Mesenchymal stem cell (in vitro differentiated cells and primary cell): ENCODE results near the gene HBS1L.

Source experiments
- DNase-seq: peaks from one replicate; pipeline ENCODE4 v3.0.0-alpha.2; 2013
- H2AFZ ChIP-seq: one replicate; pipeline ENCODE4 v1.6.1; 2013; ENCODE audit warnings: low read depth, mild to moderate bottlenecking, control low read depth, inconsistent platforms, low read length, moderate library complexity
- H2AK5ac ChIP-seq: 2 replicates; pipeline ENCODE4 v1.6.1; 2013; ENCODE audit warnings: low read length, moderate library complexity, mild to moderate bottlenecking, inconsistent platforms; ENCODE audit not compliant: severe bottlenecking
- H2BK120ac ChIP-seq: one replicate; pipeline ENCODE4 v1.6.1; 2013; ENCODE audit warnings: low read depth, mild to moderate bottlenecking, inconsistent platforms, low read length, moderate library complexity
- H2BK12ac ChIP-seq, 2 experiments: one replicate each; pipeline ENCODE4 v1.6.1; 2013; ENCODE audit warnings: inconsistent platforms in 2 of 2, low read length in 2 of 2, mild to moderate bottlenecking in 2 of 2, moderate library complexity in 2 of 2, control low read depth in 1 of 2
- H2BK15ac ChIP-seq: one replicate; pipeline ENCODE4 v1.6.1; 2013; ENCODE audit warnings: mild to moderate bottlenecking, low read depth, inconsistent platforms; ENCODE audit not compliant: poor library complexity, severe bottlenecking
- H2BK5ac ChIP-seq: 2 replicates; pipeline ENCODE4 v1.6.1; 2013; ENCODE audit warnings: low read depth, mild to moderate bottlenecking, low read length, control low read depth, inconsistent platforms; ENCODE audit not compliant: poor library complexity, severe bottlenecking
- H3K14ac ChIP-seq, 2 experiments: one replicate each; pipeline ENCODE4 v1.6.1; 2013; ENCODE audit warnings: inconsistent platforms in 2 of 2, low read length in 2 of 2, control low read depth in 1 of 2, mild to moderate bottlenecking in 1 of 2, moderate library complexity in 1 of 2
- H3K18ac ChIP-seq, 2 experiments: one replicate each; pipeline ENCODE4 v1.6.1; 2013; ENCODE audit warnings: inconsistent platforms in 2 of 2, low read length in 2 of 2, control low read depth in 1 of 2, low read depth in 1 of 2, mild to moderate bottlenecking in 1 of 2
- H3K23ac ChIP-seq, 2 experiments: one replicate each; pipeline ENCODE4 v1.6.1; 2013; ENCODE audit warnings: inconsistent platforms in 2 of 2, low read length in 2 of 2, mild to moderate bottlenecking in 2 of 2, moderate library complexity in 2 of 2, control low read depth in 1 of 2
- H3K27ac ChIP-seq: 2 replicates; pipeline ENCODE4 v1.5.1; 2013; ENCODE audit warnings: mild to moderate bottlenecking, moderate library complexity, low read length, control low read depth, inconsistent platforms; ENCODE audit not compliant: poor library complexity, severe bottlenecking
- H3K27me3 ChIP-seq, 2 experiments: 2 replicates each; pipeline versions ENCODE4 v1.6.1 to v1.7.0; 2013; ENCODE audit warnings: low read length in 2 of 2, mild to moderate bottlenecking in 2 of 2, moderate library complexity in 2 of 2, control low read depth in 1 of 2, inconsistent platforms in 1 of 2; ENCODE audit not compliant: control insufficient read depth in 1 of 2, insufficient read depth in 1 of 2
- H3K36me3 ChIP-seq, 2 experiments: 2 replicates each; pipeline versions ENCODE4 v1.6.1 to v1.7.0; 2013; ENCODE audit warnings: low read length in 2 of 2, control low read depth in 1 of 2, inconsistent platforms in 1 of 2, low read depth in 1 of 2, mild to moderate bottlenecking in 1 of 2; ENCODE audit not compliant: insufficient read depth in 2 of 2, control insufficient read depth in 1 of 2
- H3K4ac ChIP-seq, 2 experiments: one replicate each; pipeline ENCODE4 v1.6.1; 2013; ENCODE audit warnings: inconsistent platforms in 2 of 2, low read length in 2 of 2, mild to moderate bottlenecking in 2 of 2, moderate library complexity in 2 of 2, control low read depth in 1 of 2, low read depth in 1 of 2
- H3K4me1 ChIP-seq: 2 replicates; pipeline ENCODE4 v1.6.1; 2013; ENCODE audit warnings: low read depth, low read length, control low read depth; ENCODE audit not compliant: control insufficient read depth, insufficient read depth
- H3K4me2 ChIP-seq: 2 replicates; pipeline ENCODE4 v1.6.1; 2013; ENCODE audit warnings: low read length, mild to moderate bottlenecking, inconsistent platforms; ENCODE audit not compliant: poor library complexity, severe bottlenecking
- H3K4me3 ChIP-seq, 2 experiments: 2 replicates each; pipeline versions ENCODE4 v1.5.1 to v1.7.0; 2013; ENCODE audit warnings: low read length in 2 of 2, mild to moderate bottlenecking in 2 of 2, control low read depth in 1 of 2, low read depth in 1 of 2; ENCODE audit not compliant: insufficient read depth in 1 of 2
- H3K79me1 ChIP-seq: replicated peaks from 2 replicates; pipeline ENCODE4 v1.6.1; 2013; ENCODE audit warnings: mild to moderate bottlenecking, control low read depth, low read length, inconsistent platforms; ENCODE audit not compliant: poor library complexity, severe bottlenecking
- H3K9ac ChIP-seq: 2 replicates; pipeline ENCODE4 v1.7.0; 2013; ENCODE audit warnings: mild to moderate bottlenecking, low read length, moderate library complexity
- H3K9me3 ChIP-seq: 2 replicates; pipeline ENCODE4 v1.7.0; 2013; ENCODE audit warnings: mild to moderate bottlenecking, low read length; ENCODE audit not compliant: control insufficient read depth
- H4K8ac ChIP-seq: one replicate; pipeline ENCODE4 v1.6.1; 2013; ENCODE audit warnings: inconsistent platforms, mild to moderate bottlenecking, low read length, moderate library complexity
- H4K91ac ChIP-seq: one replicate; pipeline ENCODE4 v1.6.1; 2013; ENCODE audit warnings: mild to moderate bottlenecking, low read length, inconsistent platforms
- WGBS: methylation state at CpG from one replicate; pipeline ENCODE4 v1.1.7; 2013; ENCODE audit warnings: mixed read lengths; 5-methylcytosine and 5-hydroxymethylcytosine counted together

Gene HBS1L

GRCh38 chr6:135092724-135093123 is 38.1 kb upstream of the HBS1L start:
- H4K91ac ChIP-seq: no peak overlapping the region
- no peaks in the 10 kb centered on the region for H3K79me1 ChIP-seq
- no peak overlapping the region for H3K4me3 ChIP-seq
- H2BK12ac ChIP-seq: no peak overlapping the region
- no peak overlapping the region for H3K18ac ChIP-seq
- no peak overlapping the region for H3K23ac ChIP-seq
- no peak for DNase-seq
- H2AK5ac ChIP-seq: no peak overlapping the region
- no peaks in the 10 kb centered on the region for H3K27me3 ChIP-seq
- H3K36me3 ChIP-seq: no peaks in the 10 kb centered on the region
- H3K14ac ChIP-seq: no peak overlapping the region
- H2BK120ac ChIP-seq: no peak overlapping the region
- no peak overlapping the region for H3K4me2 ChIP-seq
- H3K9ac ChIP-seq: no peak overlapping the region
- H2BK5ac ChIP-seq: no peak overlapping the region
- no peak overlapping the region for H2BK15ac ChIP-seq
- 94% methylated on average over 3 of the region's 3 CpGs for WGBS
- H3K4ac ChIP-seq: no peak overlapping the region
- H3K4me1 ChIP-seq: no peaks in the 10 kb centered on the region
- H2AFZ ChIP-seq: no peak overlapping the region
- H3K27ac ChIP-seq: no peak overlapping the region
- H4K8ac ChIP-seq: no peak overlapping the region
- no peaks in the 10 kb centered on the region for H3K9me3 ChIP-seq

GRCh38 chr6:135090819-135091218 is 36.2 kb upstream of the HBS1L start:
- Histone ChIP-seq H3K4ac (no peak overlapping the region), H3K9me3 (no peaks in the 10 kb centered on the region), H2BK5ac (no peak overlapping the region), H3K27me3 (no peaks in the 10 kb centered on the region), H4K8ac (no peak overlapping the region), H2BK120ac (no peak overlapping the region), H3K4me1 (no peaks in the 10 kb centered on the region), H3K23ac (no peak overlapping the region), H2BK12ac (no peak overlapping the region), H2BK15ac (no peak overlapping the region), H3K79me1 (no peaks in the 10 kb centered on the region), H3K18ac (no peak overlapping the region), H3K9ac (no peak overlapping the region), H3K27ac (no peak overlapping the region), H3K36me3 (no peaks in the 10 kb centered on the region), H3K4me3 (no peak overlapping the region), H3K4me2 (no peak overlapping the region), H4K91ac (no peak overlapping the region), H2AK5ac (no peak overlapping the region), H2AFZ (no peak overlapping the region), H3K14ac (no peak overlapping the region)
- DNase-seq: no peak
- 90% methylated on average over 2 of the region's 2 CpGs for WGBS

- Histone ChIP-seq H2AFZ (no peak overlapping the region), H3K27ac (no peak overlapping the region)
These were observed 35.3 kb upstream of the HBS1L start for GRCh38 chr6:135089901-135090300.

GRCh38 chr6:135088818-135089809 is 34.5 kb upstream of the HBS1L start:
- H2BK120ac ChIP-seq: no peak overlapping the region
- H2BK12ac ChIP-seq: no peak overlapping the region
- no peak overlapping the region for H3K23ac ChIP-seq
- H3K9ac ChIP-seq: no peak overlapping the region
- no peak overlapping the region for H2AFZ ChIP-seq
- no peaks in the 10 kb centered on the region for H3K9me3 ChIP-seq
- no peak overlapping the region for H2BK15ac ChIP-seq
- H2BK5ac ChIP-seq: no peak overlapping the region
- H3K79me1 ChIP-seq: no peaks in the 10 kb centered on the region
- no peak overlapping the region for H3K27ac ChIP-seq
- H2AK5ac ChIP-seq: no peak overlapping the region
- no peak overlapping the region for H4K8ac ChIP-seq
- no peaks in the 10 kb centered on the region for H3K27me3 ChIP-seq
- WGBS: 80% methylated on average over 3 of the region's 3 CpGs
- H3K36me3 ChIP-seq: no peaks in the 10 kb centered on the region
- no peak overlapping the region for H3K4me2 ChIP-seq
- peak; percentile 28 for DNase-seq
- no peak overlapping the region for H3K18ac ChIP-seq
- H3K4me3 ChIP-seq: no peak overlapping the region
- no peak overlapping the region for H3K4ac ChIP-seq
- no peak overlapping the region for H3K14ac ChIP-seq
- H3K4me1 ChIP-seq: no peaks in the 10 kb centered on the region
- no peak overlapping the region for H4K91ac ChIP-seq

More at GRCh38 chr6:135089901-135090300, 35.3 kb upstream of the HBS1L start:
- H3K4me1 ChIP-seq: no peaks in the 10 kb centered on the region
- no peaks in the 10 kb centered on the region for H3K79me1 ChIP-seq
- no peak overlapping the region for H2BK120ac ChIP-seq
- no peak overlapping the region for H3K4ac ChIP-seq
- H3K14ac ChIP-seq: no peak overlapping the region
- H3K9ac ChIP-seq: no peak overlapping the region
- no peak overlapping the region for H2AK5ac ChIP-seq
- no peak overlapping the region for H4K8ac ChIP-seq
- H3K18ac ChIP-seq: no peak overlapping the region
- H3K9me3 ChIP-seq: no peaks in the 10 kb centered on the region
- H3K4me3 ChIP-seq: no peak overlapping the region
- H3K27me3 ChIP-seq: no peaks in the 10 kb centered on the region
- H2BK15ac ChIP-seq: no peak overlapping the region
- H3K23ac ChIP-seq: no peak overlapping the region
- H2BK12ac ChIP-seq: no peak overlapping the region
- WGBS: no CpG with 5 or more reads among the region's 4 CpGs
- H4K91ac ChIP-seq: no peak overlapping the region
- no peak for DNase-seq
- H3K4me2 ChIP-seq: no peak overlapping the region
- no peaks in the 10 kb centered on the region for H3K36me3 ChIP-seq
- H2BK5ac ChIP-seq: no peak overlapping the region
